ENCODE measurements around the gene RTP1. TPM values are rescaled to one million over a fixed set of nuclear protein-coding genes. Genes with fewer than 3 reads are reported as not detected.

The RTP1 gene, protein sequence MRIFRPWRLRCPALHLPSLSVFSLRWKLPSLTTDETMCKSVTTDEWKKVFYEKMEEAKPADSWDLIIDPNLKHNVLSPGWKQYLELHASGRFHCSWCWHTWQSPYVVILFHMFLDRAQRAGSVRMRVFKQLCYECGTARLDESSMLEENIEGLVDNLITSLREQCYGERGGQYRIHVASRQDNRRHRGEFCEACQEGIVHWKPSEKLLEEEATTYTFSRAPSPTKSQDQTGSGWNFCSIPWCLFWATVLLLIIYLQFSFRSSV
- polyA plus RNA-seq: under 1 TPM in 1 of 2 donors, not detected in 1; 0.01 TPM

DNA sequence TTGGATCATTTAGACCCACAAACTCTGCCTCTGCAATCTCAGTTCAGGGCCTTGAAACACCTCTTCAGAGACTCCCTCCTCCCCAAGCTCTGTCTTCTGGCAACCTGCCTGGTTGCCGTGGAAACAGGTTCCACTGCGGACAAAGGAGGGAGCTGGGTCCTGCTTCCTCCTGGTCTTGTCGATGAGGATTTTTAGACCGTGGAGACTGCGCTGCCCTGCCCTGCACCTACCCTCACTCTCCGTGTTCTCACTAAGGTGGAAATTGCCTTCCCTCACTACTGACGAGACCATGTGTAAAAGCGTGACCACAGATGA, at the start of gene RTP1:
RTP1 (plus strand) TSS at position 152 of the 315 bp plus-strand sequence; CDS start at position 182, 30 bp downstream.
- Histone ChIP-seq H3K27me3 (ENCODE audit: control insufficient read depth in 1 of 2, insufficient read depth in 2 of 2, low read length in 2 of 2) (no peaks in the 10 kb centered on the region), H3K4me3 (ENCODE audit: low read depth in 1 of 2, low read length in 2 of 2) (no peak within 1 kb of the TSS), H3K9me3 (ENCODE audit: control insufficient read depth in 2 of 2, insufficient read depth in 1 of 2, low read depth in 1 of 2, low read length in 1 of 2) (no peaks in the 10 kb centered on the region), H3K36me3 (ENCODE audit: control insufficient read depth in 2 of 2, insufficient read depth in 2 of 2, low read length in 1 of 2) (no peaks in the 10 kb centered on the region), H3K4me1 (ENCODE audit: control insufficient read depth in 2 of 2, insufficient read depth in 2 of 2, low read length in 1 of 2) (no peaks in the 10 kb centered on the region), H3K27ac (ENCODE audit: low read depth in 2 of 2, low read length in 1 of 2) (no peak within 1 kb of the TSS)
- WGBS, 2 donors: 75 to 78% methylated on average over 8 of the region's 8 CpGs

DNA sequence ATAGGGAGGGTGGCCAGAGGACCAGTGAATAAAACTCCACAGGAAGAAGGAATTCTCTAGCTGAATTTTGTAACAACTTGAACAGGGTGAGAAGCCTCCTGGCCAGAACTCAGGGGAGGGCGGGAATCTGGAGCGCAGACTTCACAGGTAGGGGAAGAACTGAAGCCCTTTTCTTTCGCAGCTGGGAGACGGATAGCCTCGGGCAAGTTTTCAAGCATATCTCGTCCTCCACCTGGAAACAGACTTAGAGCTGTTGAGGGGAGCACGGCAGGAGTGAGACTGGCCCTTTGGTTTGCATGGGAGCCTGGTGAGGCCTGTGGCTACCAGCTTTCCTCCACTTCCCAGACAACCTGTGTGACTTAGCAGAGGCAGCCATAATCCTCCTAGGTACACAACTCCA, 47.1 kb upstream of the RTP1 start:
- H3K27ac ChIP-seq (ENCODE audit: low read depth in 2 of 2, low read length in 1 of 2): no peak overlapping the region
- no peak overlapping the region for H3K4me3 ChIP-seq (ENCODE audit: low read depth in 1 of 2, low read length in 2 of 2)
- no peaks in the 10 kb centered on the region for H3K4me1 ChIP-seq (ENCODE audit: control insufficient read depth in 2 of 2, insufficient read depth in 2 of 2, low read length in 1 of 2)
- WGBS, 2 donors: 65 to 85% methylated on average over 7 of the region's 7 CpGs
- H3K9me3 ChIP-seq (ENCODE audit: control insufficient read depth in 2 of 2, insufficient read depth in 1 of 2, low read depth in 1 of 2, low read length in 1 of 2): peaks cover 0 to 3% of the 10 kb centered on the region in 2 donors
- no peaks in the 10 kb centered on the region for H3K36me3 ChIP-seq (ENCODE audit: control insufficient read depth in 2 of 2, insufficient read depth in 2 of 2, low read length in 1 of 2)
- H3K27me3 ChIP-seq (ENCODE audit: control insufficient read depth in 1 of 2, insufficient read depth in 2 of 2, low read length in 2 of 2): no peaks in the 10 kb centered on the region

DNA sequence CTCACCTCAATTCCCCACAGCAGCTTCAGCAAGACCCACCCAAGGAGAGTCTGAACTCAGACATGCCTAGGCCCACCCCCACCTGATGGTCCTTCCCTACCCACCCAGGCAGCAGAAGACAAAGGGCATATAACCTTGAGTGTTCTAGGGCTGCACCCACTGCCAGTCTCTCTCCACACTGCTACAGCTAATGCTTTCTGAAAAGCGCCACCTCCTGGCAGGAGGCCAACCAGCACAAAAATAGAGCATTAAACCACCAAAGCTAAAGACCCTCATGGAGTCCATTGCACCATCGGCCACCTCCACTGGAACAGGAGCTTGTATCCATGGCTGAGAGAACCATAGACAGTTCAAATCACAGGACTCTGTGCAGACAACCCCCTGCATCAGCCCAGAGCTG, 46.7 kb upstream of the RTP1 start:
- WGBS, 2 donors: 70 to 85% methylated on average over 2 of the region's 2 CpGs
- H3K36me3 ChIP-seq (ENCODE audit: control insufficient read depth in 2 of 2, insufficient read depth in 2 of 2, low read length in 1 of 2): no peaks in the 10 kb centered on the region
- H3K9me3 ChIP-seq (ENCODE audit: control insufficient read depth in 2 of 2, insufficient read depth in 1 of 2, low read depth in 1 of 2, low read length in 1 of 2): no peaks in the 10 kb centered on the region
- H3K4me1 ChIP-seq (ENCODE audit: control insufficient read depth in 2 of 2, insufficient read depth in 2 of 2, low read length in 1 of 2): no peaks in the 10 kb centered on the region
- no peak overlapping the region for H3K27ac ChIP-seq (ENCODE audit: low read depth in 2 of 2, low read length in 1 of 2)
- H3K4me3 ChIP-seq (ENCODE audit: low read depth in 1 of 2, low read length in 2 of 2): no peak overlapping the region
- no peaks in the 10 kb centered on the region for H3K27me3 ChIP-seq (ENCODE audit: control insufficient read depth in 1 of 2, insufficient read depth in 2 of 2, low read length in 2 of 2)

DNA sequence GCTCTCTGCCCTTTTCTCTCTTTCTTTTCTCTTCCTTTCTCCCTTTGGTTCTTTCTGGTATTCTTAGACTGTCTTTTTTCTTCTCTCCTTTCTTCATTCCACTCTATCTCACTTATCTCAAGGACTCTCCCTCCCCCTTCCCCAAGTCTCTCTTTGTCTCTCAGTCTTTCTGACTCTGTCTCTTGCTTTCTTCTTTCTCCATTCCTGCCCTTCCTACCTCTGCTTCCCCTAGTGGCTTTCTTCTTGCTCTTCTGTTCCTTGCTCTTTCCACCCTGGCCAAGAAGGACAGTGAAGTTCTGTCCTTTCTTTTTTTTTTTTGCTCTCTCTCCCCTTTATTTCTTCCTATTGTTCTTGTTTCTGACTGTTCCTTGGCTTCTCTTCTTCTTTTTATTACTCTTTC, 35.7 kb upstream of the RTP1 start:
- no peaks in the 10 kb centered on the region for H3K4me1 ChIP-seq (ENCODE audit: control insufficient read depth in 2 of 2, insufficient read depth in 2 of 2, low read length in 1 of 2)
- H3K36me3 ChIP-seq (ENCODE audit: control insufficient read depth in 2 of 2, insufficient read depth in 2 of 2, low read length in 1 of 2): no peaks in the 10 kb centered on the region
- no peaks in the 10 kb centered on the region for H3K27me3 ChIP-seq (ENCODE audit: control insufficient read depth in 1 of 2, insufficient read depth in 2 of 2, low read length in 2 of 2)
- H3K9me3 ChIP-seq (ENCODE audit: control insufficient read depth in 2 of 2, insufficient read depth in 1 of 2, low read depth in 1 of 2, low read length in 1 of 2): peaks cover 2 to 4% of the 10 kb centered on the region in 2 donors
- H3K4me3 ChIP-seq (ENCODE audit: low read depth in 1 of 2, low read length in 2 of 2): no peak overlapping the region
- H3K27ac ChIP-seq (ENCODE audit: low read depth in 2 of 2, low read length in 1 of 2): no peak overlapping the region

DNA sequence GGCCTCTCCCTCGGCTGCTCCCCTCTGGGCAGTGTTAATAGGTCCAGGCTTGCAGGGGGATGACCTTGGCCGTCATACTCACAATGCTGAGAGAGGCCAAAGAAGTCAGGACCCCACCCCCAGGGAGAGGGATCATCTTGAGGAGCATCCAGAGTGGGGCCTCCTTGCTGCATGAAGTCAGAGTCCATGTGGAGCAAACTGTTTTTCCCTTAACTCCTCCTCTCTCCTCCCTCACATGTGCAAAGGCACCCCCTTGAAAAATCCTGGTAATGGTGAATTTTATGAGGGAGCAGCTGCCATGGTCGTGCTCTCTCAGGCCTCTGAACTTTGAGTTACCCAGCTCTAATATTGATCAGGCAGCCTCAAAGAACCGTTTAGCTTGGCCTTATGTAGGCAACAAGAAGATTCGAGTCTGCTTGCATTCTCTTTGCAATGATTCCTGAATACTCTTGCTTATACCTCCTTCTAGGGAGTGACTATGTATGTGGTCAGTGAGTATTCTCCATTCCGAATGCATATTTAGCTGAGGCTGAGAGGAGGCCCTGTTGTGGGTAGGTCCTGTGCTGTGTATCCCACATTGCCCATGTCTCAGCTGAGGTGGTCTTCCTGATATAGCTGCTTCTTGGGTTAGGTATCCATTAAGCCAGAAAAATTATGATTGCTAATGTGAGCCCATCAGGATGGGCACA, 34.9 kb upstream of the RTP1 start:
- 62 to 71% methylated on average over 6 of the region's 6 CpGs for WGBS, 2 donors
- no peaks in the 10 kb centered on the region for H3K36me3 ChIP-seq (ENCODE audit: control insufficient read depth in 2 of 2, insufficient read depth in 2 of 2, low read length in 1 of 2)
- no peak overlapping the region for H3K27ac ChIP-seq (ENCODE audit: low read depth in 2 of 2, low read length in 1 of 2)
- no peak overlapping the region for H3K4me3 ChIP-seq (ENCODE audit: low read depth in 1 of 2, low read length in 2 of 2)
- H3K27me3 ChIP-seq (ENCODE audit: control insufficient read depth in 1 of 2, insufficient read depth in 2 of 2, low read length in 2 of 2): no peaks in the 10 kb centered on the region
- peaks cover 2 to 4% of the 10 kb centered on the region in 2 donors for H3K9me3 ChIP-seq (ENCODE audit: control insufficient read depth in 2 of 2, insufficient read depth in 1 of 2, low read depth in 1 of 2, low read length in 1 of 2)
- no peaks in the 10 kb centered on the region for H3K4me1 ChIP-seq (ENCODE audit: control insufficient read depth in 2 of 2, insufficient read depth in 2 of 2, low read length in 1 of 2)

DNA sequence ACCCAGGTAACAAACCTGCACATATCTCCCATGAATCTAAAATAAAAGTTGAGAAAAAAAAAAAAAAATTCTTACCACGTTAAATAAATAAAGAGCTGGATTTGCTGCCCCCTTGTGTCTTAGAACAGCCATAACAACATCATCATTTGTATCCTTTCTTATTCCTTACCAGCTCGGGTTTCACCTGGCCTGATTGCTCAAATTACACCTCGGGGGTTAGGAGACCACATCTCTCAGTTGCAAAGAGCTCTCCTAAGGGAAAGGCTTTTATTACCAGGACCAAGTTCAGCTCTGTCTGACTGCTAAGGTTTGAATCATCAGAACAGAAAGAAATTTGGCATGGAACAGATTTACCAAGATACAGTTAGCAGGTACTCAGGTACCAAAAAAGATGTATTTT, 32.1 kb upstream of the RTP1 start:
- 0 to 1% methylated on average over 3 of the region's 3 CpGs for WGBS, 2 donors

DNA sequence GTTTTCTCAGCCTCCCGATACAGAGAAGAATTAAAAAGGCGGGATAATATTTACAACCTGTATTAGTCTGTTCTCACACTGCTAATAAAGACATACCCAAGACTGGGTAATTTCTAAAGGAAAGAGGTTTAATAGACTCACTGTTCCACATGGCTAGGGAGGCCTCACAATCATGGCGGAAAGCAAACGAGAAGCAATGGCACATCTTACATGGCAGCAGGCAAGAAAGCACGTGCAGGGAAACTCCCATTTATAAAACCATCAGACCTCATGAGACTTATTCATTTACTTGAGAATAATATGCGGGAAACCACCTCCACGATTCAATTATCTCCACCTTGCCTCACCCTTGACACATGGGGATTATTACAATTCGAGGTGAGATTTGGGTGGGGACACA, 30.5 kb upstream of the RTP1 start:
- Histone ChIP-seq H3K27ac (ENCODE audit: low read depth in 2 of 2, low read length in 1 of 2) (no peak overlapping the region), H3K4me1 (ENCODE audit: control insufficient read depth in 2 of 2, insufficient read depth in 2 of 2, low read length in 1 of 2) (no peaks in the 10 kb centered on the region), H3K27me3 (ENCODE audit: control insufficient read depth in 1 of 2, insufficient read depth in 2 of 2, low read length in 2 of 2) (no peaks in the 10 kb centered on the region), H3K4me3 (ENCODE audit: low read depth in 1 of 2, low read length in 2 of 2) (no peak overlapping the region), H3K9me3 (ENCODE audit: control insufficient read depth in 2 of 2, insufficient read depth in 1 of 2, low read depth in 1 of 2, low read length in 1 of 2) (no peaks in the 10 kb centered on the region), H3K36me3 (ENCODE audit: control insufficient read depth in 2 of 2, insufficient read depth in 2 of 2, low read length in 1 of 2) (no peaks in the 10 kb centered on the region)
- 81 to 85% methylated on average over 8 of the region's 8 CpGs for WGBS, 2 donors

More for the DNA sequence above, 32.1 kb upstream of the RTP1 start:
- Histone ChIP-seq H3K27ac (ENCODE audit: low read depth in 2 of 2, low read length in 1 of 2) (no peak overlapping the region), H3K36me3 (ENCODE audit: control insufficient read depth in 2 of 2, insufficient read depth in 2 of 2, low read length in 1 of 2) (no peaks in the 10 kb centered on the region), H3K4me3 (ENCODE audit: low read depth in 1 of 2, low read length in 2 of 2) (no peak overlapping the region), H3K4me1 (ENCODE audit: control insufficient read depth in 2 of 2, insufficient read depth in 2 of 2, low read length in 1 of 2) (no peaks in the 10 kb centered on the region), H3K9me3 (ENCODE audit: control insufficient read depth in 2 of 2, insufficient read depth in 1 of 2, low read depth in 1 of 2, low read length in 1 of 2) (no peaks in the 10 kb centered on the region), H3K27me3 (ENCODE audit: control insufficient read depth in 1 of 2, insufficient read depth in 2 of 2, low read length in 2 of 2) (no peaks in the 10 kb centered on the region)

DNA sequence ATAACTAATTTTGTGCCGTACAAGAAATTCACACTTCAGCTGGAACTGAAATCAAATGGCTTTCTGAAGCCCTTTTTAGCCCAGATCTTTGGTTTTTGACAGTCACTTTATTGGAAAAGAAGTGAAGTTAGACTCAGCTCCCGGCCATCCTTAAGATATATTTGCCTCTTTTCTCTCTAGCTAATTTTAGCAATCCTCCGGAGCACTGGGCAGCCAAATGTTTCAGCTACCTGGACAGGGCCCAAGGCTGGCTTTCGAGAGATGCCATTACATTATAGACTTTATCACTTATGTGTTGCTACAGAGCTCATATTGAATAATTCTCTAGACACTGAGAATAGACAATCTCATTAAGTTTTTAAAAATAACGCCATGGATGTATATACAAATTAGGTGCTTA, 29.5 kb upstream of the RTP1 start:
- no peaks in the 10 kb centered on the region for H3K4me1 ChIP-seq (ENCODE audit: control insufficient read depth in 2 of 2, insufficient read depth in 2 of 2, low read length in 1 of 2)
- H3K36me3 ChIP-seq (ENCODE audit: control insufficient read depth in 2 of 2, insufficient read depth in 2 of 2, low read length in 1 of 2): no peaks in the 10 kb centered on the region
- no peak overlapping the region for H3K4me3 ChIP-seq (ENCODE audit: low read depth in 1 of 2, low read length in 2 of 2)
- 74 to 79% methylated on average over 5 of the region's 5 CpGs for WGBS, 2 donors
- no peaks in the 10 kb centered on the region for H3K27me3 ChIP-seq (ENCODE audit: control insufficient read depth in 1 of 2, insufficient read depth in 2 of 2, low read length in 2 of 2)
- H3K27ac ChIP-seq (ENCODE audit: low read depth in 2 of 2, low read length in 1 of 2): no peak overlapping the region
- H3K9me3 ChIP-seq (ENCODE audit: control insufficient read depth in 2 of 2, insufficient read depth in 1 of 2, low read depth in 1 of 2, low read length in 1 of 2): no peaks in the 10 kb centered on the region

DNA sequence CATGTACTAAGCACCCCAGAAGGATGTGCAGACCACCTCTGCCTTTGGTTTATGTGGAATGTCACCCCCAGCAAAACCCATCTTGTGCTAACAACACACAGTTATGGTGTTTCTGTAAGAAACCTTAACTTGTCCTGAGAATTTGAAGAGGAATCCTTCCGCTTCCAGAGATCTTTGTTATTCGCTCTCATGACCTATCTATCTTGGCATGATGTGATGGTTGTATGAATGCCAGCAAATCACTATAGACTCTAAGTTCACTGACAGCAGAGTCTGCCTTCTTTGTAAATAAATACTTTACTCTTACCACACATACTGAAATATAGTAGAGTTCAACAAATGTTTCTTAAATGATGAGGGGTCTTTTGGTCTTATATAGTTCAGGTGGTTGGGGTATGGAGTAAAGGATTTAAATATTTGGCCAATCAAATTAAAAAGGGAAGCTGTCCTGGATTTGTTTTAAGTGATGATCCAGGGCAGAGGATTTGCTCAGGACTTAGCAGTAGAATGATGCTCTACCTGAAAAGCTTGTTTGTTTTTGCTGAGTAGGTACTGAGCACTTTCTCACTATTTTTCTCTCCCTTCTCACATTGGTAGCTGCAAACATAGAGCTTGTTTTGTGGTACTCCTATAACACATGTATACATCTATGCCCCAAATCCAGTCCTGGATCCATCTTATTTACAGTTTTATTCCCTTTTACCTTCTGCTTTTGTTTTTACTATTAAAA, 27.9 kb upstream of the RTP1 start:
- Histone ChIP-seq H3K4me3 (ENCODE audit: low read depth in 1 of 2, low read length in 2 of 2) (no peak overlapping the region), H3K9me3 (ENCODE audit: control insufficient read depth in 2 of 2, insufficient read depth in 1 of 2, low read depth in 1 of 2, low read length in 1 of 2) (no peaks in the 10 kb centered on the region), H3K4me1 (ENCODE audit: control insufficient read depth in 2 of 2, insufficient read depth in 2 of 2, low read length in 1 of 2) (no peaks in the 10 kb centered on the region), H3K27ac (ENCODE audit: low read depth in 2 of 2, low read length in 1 of 2) (no peak overlapping the region), H3K36me3 (ENCODE audit: control insufficient read depth in 2 of 2, insufficient read depth in 2 of 2, low read length in 1 of 2) (no peaks in the 10 kb centered on the region), H3K27me3 (ENCODE audit: control insufficient read depth in 1 of 2, insufficient read depth in 2 of 2, low read length in 2 of 2) (no peaks in the 10 kb centered on the region)
- WGBS, 2 donors: 58 to 74% methylated on average over 2 of the region's 2 CpGs
